Caco-2 (cell line): ENCODE measurements around the gene KIF16B. TPM values are rescaled to one million over a fixed set of nuclear protein-coding genes. Genes with fewer than 3 reads are reported as not detected.

Source experiments
- BruUV-seq: library from RNA; stranded (reverse); fragments of 400-500 nt; replicated peaks from 2 replicates; lab custom pipeline; 2021; lab: Mats Ljungman, UMichigan
- CTCF ChIA-PET: fragments of 300-600 bp; sonication (Branson Sonifier 250); formaldehyde crosslinking; loops from one replicate; lab custom pipeline; 2022; ENCODE audit warnings: antibody characterized with exemption; lab: Charles Lee
- POLR2A ChIA-PET: fragments of 300-600 bp; sonication (Branson Sonifier 250); formaldehyde crosslinking; loops from one replicate; lab custom pipeline; 2022; ENCODE audit warnings: antibody characterized with exemption; lab: Charles Lee
- DNase-seq, 2 experiments: peaks; one replicate each; pipeline versions ENCODE4 v3.0.0 to v3.0.0-alpha.2; 2020 to 2022
- H3K27me3 ChIP-seq: replicated peaks from 2 replicates; pipeline ENCODE4 v1.6.0; 2011; ENCODE audit warnings: low read length; ENCODE audit not compliant: control insufficient read depth, insufficient read depth
- H3K36me3 ChIP-seq: 2 replicates; pipeline ENCODE4 v1.5.1; 2011; ENCODE audit warnings: low read length; ENCODE audit not compliant: control insufficient read depth, insufficient read depth
- H3K4me1 ChIP-seq: fragments of 250-450 bp; sonication (Bioruptor Pico); 2 replicates; pipeline ENCODE4 v1.5.1; 2020; ENCODE audit warnings: mild to moderate bottlenecking
- H3K4me3 ChIP-seq: 2 replicates; pipeline ENCODE4 v1.5.1; 2011; ENCODE audit warnings: low read depth, mild to moderate bottlenecking, control low read depth, low read length
- H3K9me3 ChIP-seq: fragments of 250-450 bp; sonication (Bioruptor Pico); 2 replicates; pipeline ENCODE4 v1.5.1; 2020; ENCODE audit warnings: mild to moderate bottlenecking, moderate library complexity
- H3K27ac Mint-ChIP-seq: one replicate; pipeline ENCODE4 v1.8.0; 2022; ENCODE audit warnings: mixed read lengths; ENCODE audit not compliant: unreplicated experiment
- H3K27me3 Mint-ChIP-seq: one replicate; pipeline ENCODE4 v1.8.0; 2022; ENCODE audit warnings: mixed read lengths; ENCODE audit not compliant: insufficient read depth, unreplicated experiment
- H3K36me3 Mint-ChIP-seq: one replicate; pipeline ENCODE4 v1.8.0; 2022; ENCODE audit warnings: mild to moderate bottlenecking, mixed read lengths; ENCODE audit not compliant: insufficient read depth, unreplicated experiment
- H3K4me1 Mint-ChIP-seq: one replicate; pipeline ENCODE4 v1.8.0; 2022; ENCODE audit warnings: low read depth, mixed read lengths; ENCODE audit not compliant: unreplicated experiment
- H3K4me3 Mint-ChIP-seq: one replicate; pipeline ENCODE4 v1.8.0; 2022; ENCODE audit warnings: mild to moderate bottlenecking, moderate library complexity, mixed read lengths; ENCODE audit not compliant: unreplicated experiment
- H3K9me3 Mint-ChIP-seq: one replicate; pipeline ENCODE4 v1.8.0; 2022; ENCODE audit warnings: mixed read lengths; ENCODE audit not compliant: unreplicated experiment
- intact Hi-C: fragments of 100-400 bp; cut with micrococcal nuclease; formaldehyde crosslinking; loops from one replicate; pipeline ENCODE4 v1.10.0; 2022; ENCODE audit not compliant: unreplicated experiment
- total RNA-seq: library from RNA; stranded (reverse); gene quantifications from 2 replicates; pipeline ENCODE4 v1.2.3, GENCODE V29; 2022
- TF ChIP-seq, protein P1 (sequence below), 2 experiments: fragments of 200-600 bp in 1 of 2; IDR thresholded peaks; 1 replicate in 1 of 2; 2 replicates in 1 of 2; pipeline versions ENCODE4 v1.5.1 to v1.8.0; 2011 to 2022; ENCODE audit warnings: antibody characterized with exemption in 1 of 2, control low read depth in 1 of 2, inconsistent platforms in 1 of 2, low read depth in 1 of 2, low read length in 1 of 2, mild to moderate bottlenecking in 1 of 2, moderate library complexity in 1 of 2; ENCODE audit not compliant: insufficient read depth in 1 of 2, severe bottlenecking in 1 of 2, unreplicated experiment in 1 of 2

Gene KIF16B
- total RNA-seq, 1 experiment from 2014 or later, result 11.3 TPM

- peaks cover 6% of the 10 kb centered on the region for H3K36me3 Mint-ChIP-seq
- Histone ChIP-seq H3K4me3 (no peak overlapping the region), H3K9me3 (no peaks in the 10 kb centered on the region), H3K4me1 (peaks cover 15% of the 10 kb centered on the region), H3K27me3 (no peaks in the 10 kb centered on the region), H3K36me3 (0 out of 2 replicates have a peak, but pooled peaks cover 1% of the 10 kb centered on the region)
- no TSS peak for BruUV-seq
- peaks cover 11% of the 10 kb centered on the region for H3K4me1 Mint-ChIP-seq
- H3K27me3 Mint-ChIP-seq, result no peaks in the 10 kb centered on the region
- ChIA-PET CTCF (no interaction called here), POLR2A (no interaction called here)
- DNase-seq, result no peak
- intact Hi-C loops, result loop anchor here (5.0 kb wide), 1 partner anchor 41 kb away; no protein-coding TSS in a partner anchor
- TF ChIP-seq, protein P1, sequence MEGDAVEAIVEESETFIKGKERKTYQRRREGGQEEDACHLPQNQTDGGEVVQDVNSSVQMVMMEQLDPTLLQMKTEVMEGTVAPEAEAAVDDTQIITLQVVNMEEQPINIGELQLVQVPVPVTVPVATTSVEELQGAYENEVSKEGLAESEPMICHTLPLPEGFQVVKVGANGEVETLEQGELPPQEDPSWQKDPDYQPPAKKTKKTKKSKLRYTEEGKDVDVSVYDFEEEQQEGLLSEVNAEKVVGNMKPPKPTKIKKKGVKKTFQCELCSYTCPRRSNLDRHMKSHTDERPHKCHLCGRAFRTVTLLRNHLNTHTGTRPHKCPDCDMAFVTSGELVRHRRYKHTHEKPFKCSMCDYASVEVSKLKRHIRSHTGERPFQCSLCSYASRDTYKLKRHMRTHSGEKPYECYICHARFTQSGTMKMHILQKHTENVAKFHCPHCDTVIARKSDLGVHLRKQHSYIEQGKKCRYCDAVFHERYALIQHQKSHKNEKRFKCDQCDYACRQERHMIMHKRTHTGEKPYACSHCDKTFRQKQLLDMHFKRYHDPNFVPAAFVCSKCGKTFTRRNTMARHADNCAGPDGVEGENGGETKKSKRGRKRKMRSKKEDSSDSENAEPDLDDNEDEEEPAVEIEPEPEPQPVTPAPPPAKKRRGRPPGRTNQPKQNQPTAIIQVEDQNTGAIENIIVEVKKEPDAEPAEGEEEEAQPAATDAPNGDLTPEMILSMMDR (IDR thresholded peaks at IDR 0.05; ENCODE audit: insufficient read depth in 1 of 2, low read depth in 1 of 2, low read length in 1 of 2, severe bottlenecking in 1 of 2, unreplicated experiment in 1 of 2), result no peak
- H3K4me3 Mint-ChIP-seq, result no peak overlapping the region
- no peak overlapping the region for H3K27ac Mint-ChIP-seq
- no peaks in the 10 kb centered on the region for H3K9me3 Mint-ChIP-seq
Observed at GRCh38 chr20:16366529-16366928, 206.7 kb downstream of the KIF16B start.

DNA sequence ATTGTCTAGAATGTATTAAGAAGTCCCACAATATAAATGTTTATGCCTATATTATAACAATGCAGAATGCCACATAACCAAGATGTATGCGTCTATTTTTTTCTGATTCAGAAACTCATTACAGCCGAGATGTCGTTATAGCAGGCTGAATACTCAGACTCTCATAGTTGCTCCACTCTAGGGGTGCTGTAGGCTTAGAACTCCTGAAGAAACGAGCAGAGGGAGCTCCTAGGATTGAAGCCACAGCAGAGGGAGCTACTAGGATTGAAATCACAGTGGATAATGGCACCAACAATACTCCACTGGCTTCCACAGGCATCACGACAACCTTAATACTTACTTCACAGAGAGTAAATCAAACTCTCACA lies 208.9 kb downstream of the KIF16B start:
- H3K27me3 ChIP-seq, result no peaks in the 10 kb centered on the region
- H3K27ac Mint-ChIP-seq, result no peak overlapping the region
- H3K9me3 Mint-ChIP-seq, result no peaks in the 10 kb centered on the region
- TF ChIP-seq, protein P1 (IDR thresholded peaks at IDR 0.05; ENCODE audit: insufficient read depth in 1 of 2, low read depth in 1 of 2, low read length in 1 of 2, severe bottlenecking in 1 of 2, unreplicated experiment in 1 of 2), result no peak
- ChIA-PET CTCF (interaction anchor here (0.8 kb wide), 2 partner anchors 43 to 111 kb away, joined by 3 read pairs; no protein-coding TSS in a partner anchor), POLR2A (no interaction called here)
- intact Hi-C loops, result loop anchor here (1.0 kb wide), 1 partner anchor 112 kb away; no protein-coding TSS in a partner anchor
- no TSS peak for BruUV-seq
- H3K4me1 Mint-ChIP-seq, result peaks cover 11% of the 10 kb centered on the region
- no peak for DNase-seq
- H3K4me3 Mint-ChIP-seq, result no peak overlapping the region
- no peaks in the 10 kb centered on the region for H3K9me3 ChIP-seq
- no peak overlapping the region for H3K4me3 ChIP-seq
- H3K36me3 Mint-ChIP-seq, result peaks cover 6% of the 10 kb centered on the region
- peaks cover 15% of the 10 kb centered on the region for H3K4me1 ChIP-seq
- no peaks in the 10 kb centered on the region for H3K27me3 Mint-ChIP-seq
- no peaks in the 10 kb centered on the region for H3K36me3 ChIP-seq

GRCh38 chr20:16363506-16364319 lies 209.5 kb downstream of the KIF16B start:
- Mint-ChIP-seq H3K9me3 (no peaks in the 10 kb centered on the region), H3K27ac (no peak overlapping the region), H3K27me3 (no peaks in the 10 kb centered on the region), H3K4me1 (peaks cover 5% of the 10 kb centered on the region), H3K36me3 (peaks cover 3% of the 10 kb centered on the region), H3K4me3 (no peak overlapping the region)
- Histone ChIP-seq H3K4me1 (peaks cover 10% of the 10 kb centered on the region), H3K9me3 (no peaks in the 10 kb centered on the region), H3K36me3 (no peaks in the 10 kb centered on the region), H3K27me3 (no peaks in the 10 kb centered on the region), H3K4me3 (no peak overlapping the region)
- intact Hi-C loops, result loop anchor here (1.0 kb wide), 1 partner anchor 113 kb away; no protein-coding TSS in a partner anchor
- TF ChIP-seq, protein P1 (IDR thresholded peaks at IDR 0.05; ENCODE audit: insufficient read depth in 1 of 2, low read depth in 1 of 2, low read length in 1 of 2, severe bottlenecking in 1 of 2, unreplicated experiment in 1 of 2), result no peak
- POLR2A ChIA-PET, result no interaction called here
- DNase-seq, result no peak
- CTCF ChIA-PET, result interaction anchor here (0.8 kb wide), 2 partner anchors 44 to 112 kb away, joined by 3 read pairs; no protein-coding TSS in a partner anchor
- BruUV-seq, result no TSS peak
